NCI-H1436 (cell line): ENCODE data around the gene FZD10.

Source experiments
- DNase-seq: peaks from one replicate; lab custom pipeline; 2025; lab: John Stamatoyannopoulos, UW

Gene FZD10

DNA sequence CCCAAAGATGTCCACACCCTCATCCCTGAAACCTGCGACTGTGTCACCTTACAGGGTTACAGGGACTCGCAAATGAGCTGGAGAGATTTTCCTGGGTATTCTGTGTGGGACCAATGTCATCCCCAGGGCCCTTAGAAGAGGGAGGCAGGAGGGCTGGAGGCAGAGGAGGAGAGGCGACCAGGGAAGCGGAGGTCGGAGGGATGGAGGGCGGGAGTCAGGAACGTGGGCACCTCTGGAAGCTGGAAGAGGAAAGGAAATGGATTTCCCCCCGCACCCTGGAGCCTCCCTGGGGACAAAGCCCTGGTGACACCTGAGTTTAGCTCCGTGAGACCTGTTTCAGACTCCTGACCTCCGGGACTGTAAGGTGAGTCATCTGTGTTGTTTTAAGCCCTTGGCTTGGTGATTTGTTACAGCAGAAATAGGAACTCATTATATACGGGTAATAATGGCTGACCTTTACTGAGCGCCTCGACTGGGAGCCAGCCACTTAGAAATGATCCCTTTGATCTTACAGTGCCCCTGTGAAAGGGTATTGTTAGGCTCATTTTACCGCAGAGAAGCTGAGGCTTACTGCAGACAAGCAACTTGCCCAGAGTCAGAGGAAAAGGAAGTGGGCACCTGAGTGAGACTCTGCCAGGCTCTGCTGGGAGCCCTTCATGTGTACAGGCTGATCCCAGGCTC lies 29.3 kb upstream of the FZD10 start:
- no peak for DNase-seq

DNA sequence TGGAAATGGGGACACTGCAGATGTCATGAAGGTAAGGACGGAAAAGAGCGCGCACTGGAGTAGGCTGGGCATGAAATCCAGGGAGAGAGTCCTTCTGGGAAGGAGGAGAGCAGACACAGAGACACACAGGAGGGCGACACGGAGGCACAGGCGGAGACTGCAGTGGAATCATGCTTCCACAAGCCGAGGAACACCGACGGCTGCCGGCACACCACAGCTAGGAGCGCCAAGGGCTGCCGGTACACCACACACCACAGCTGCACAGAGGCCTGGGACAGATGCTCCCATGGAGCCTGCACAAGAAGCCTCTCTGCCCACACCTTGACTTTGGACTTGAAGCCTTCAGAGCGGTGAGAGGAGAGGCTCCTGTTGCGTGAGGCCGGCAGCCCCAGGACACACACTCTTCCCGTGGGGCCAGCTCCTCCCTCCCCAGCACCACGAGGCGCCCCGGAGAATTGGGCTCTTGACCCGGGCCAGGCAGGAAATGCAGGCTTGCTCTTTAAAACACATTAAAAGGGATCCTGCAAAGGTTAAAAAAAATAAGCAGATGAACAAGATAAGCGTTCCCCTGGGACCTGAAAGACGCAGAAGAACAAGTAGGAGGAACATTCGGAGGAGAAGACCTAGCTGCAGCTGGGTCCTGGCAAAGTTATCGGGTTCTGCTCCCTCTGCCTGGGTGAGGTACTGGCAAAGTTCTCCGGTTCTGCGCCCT lies 28.3 kb upstream of the FZD10 start:
- DNase-seq, result no peak

DNA sequence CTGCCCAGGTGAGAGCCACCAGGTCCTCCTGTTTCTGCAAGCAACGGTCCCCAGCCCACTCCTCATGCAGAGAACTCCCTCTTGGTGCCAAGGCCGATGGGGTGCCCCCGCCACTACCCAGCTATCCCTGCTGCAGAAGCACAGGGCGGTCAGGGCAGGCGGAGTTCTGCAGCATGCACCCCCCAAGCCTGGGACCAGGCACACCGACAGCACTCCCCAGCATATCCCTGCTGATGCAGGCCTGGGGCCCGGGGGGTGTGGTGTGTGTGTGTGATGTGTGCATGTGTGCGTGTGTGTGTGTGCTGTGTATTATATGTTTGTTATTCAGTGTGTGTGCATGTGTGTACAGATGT lies 27.7 kb upstream of the FZD10 start:
- DNase-seq, result no peak

DNA sequence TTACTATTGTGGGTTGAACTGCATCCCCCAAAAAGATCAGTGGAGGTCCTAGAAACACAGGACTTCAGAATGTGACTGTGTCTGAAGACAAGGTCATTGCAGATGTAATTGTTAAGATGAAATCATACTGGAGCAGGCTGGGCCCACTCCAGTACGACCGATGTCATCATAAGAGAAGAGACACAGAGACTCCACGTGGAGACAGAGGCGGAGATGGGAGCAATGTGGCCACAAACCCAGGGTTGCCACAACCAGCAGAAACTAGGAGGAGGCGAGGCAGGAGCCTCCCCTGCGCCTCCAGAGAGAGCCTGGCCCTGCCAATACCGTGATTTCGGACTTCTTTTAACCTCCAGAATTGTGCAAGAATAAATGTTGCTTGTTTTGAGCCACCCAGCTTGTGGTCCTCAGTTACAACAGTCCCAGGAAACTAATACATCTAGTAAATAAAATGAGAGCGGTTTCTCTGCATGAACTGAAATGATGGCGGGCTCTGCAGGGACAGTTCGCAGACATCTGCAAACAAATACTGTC lies 25.7 kb upstream of the FZD10 start:
- DNase-seq, result no peak

DNA sequence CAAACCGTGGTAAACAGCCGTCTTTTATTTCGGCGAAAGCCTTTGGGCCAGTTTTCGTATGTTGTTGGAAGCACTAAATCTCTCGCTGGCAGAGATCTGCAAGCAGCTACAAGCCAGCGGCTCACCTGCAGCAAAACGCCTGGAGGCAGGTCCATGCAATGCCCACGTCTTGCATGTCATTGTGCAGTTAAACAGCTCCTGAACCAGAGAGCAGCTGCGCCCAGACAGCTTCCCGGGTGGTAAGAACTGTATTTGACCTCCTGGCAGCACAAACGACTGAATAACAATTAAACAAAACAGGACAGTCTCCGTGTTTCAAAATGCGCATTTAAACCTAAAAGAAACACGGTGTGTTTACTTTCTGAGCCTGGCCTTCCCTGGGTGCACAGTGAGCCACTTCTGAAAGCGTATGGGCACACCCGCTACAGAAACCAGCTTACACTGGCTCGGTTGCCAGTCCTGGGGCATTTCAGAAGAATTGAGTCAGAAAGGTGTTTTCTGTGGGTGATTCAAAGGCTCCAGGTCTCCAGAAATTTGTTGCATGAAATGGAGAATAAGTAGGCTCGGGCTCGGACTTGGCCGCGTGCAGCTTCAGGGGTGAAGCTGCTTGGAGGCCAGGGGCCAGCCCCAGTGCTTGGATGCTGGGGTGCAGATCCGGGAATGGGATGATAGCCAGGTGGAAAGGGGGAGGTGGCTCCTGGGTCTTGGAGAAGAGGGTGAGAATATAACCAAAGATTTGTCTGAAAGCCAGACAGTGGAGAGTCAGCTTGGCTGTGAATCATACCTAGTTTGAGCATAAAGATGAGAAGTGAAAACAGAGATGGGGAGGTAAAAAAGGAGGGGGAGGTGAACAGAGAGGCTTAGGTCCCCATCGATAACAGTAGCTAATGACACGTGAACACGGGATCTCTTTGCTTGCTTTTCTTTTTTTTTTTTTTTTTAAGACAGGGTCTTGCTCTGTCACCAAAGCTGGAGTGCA lies 24.9 kb upstream of the FZD10 start:
- no peak for DNase-seq

DNA sequence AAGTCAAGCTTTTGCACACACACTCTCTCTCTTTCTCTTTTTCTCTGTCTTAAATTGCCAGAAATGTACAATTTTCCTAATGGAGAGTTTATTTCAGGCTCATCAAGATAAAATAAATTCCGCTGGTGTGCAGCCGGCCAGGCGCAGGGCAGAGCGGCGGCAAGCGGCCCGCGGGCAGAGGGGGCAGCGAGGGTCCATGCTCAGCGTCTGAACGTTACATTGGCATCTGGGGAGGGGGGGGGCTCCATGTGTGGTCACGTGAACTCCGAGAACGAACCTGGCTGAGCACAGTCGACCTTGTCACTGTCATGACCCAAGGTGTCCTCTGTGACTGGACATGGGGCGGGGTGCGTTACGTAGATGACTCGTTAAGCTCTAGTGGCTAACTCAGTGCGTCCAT lies 23.8 kb upstream of the FZD10 start:
- no peak for DNase-seq

DNA sequence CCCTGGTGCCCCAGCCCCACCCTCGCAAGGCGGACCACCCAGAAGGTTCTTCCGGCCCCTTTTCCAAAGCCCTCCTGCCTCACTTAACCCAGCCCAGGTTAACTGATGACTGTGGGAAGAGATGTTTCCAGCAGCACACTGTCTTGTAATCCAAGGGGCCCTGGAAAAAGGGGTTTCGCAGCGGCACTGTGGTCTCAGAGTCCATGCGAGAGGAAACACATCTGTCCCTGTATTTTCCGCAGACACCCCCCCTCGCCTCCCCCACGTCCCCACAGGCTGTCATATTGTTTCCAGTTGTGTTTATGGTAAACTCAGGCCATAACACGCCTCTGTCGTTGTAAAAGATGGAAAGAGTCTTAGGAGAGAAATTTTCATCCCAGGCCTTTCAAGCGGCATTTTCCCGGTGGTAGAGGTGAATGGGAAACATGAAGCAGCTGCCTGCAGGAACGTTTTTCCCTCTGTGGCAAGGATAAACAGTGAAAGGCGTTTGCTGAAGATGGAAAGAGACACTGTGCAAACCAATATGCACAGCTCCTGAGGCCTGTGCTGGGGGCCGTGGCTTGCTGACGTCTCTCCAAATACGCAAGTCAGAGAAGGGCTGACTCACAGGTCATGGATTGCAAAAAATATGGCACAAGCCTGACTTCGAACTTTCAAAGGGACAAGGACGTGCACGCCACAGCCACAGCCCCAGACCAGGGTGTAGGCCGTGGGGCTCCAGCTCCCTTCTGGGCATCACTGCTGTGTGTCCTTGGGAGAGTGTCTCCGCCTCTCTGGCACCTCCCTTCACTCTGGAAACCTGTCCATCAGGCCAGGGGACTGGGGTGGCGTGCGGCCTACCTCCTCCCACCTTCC lies 22.5 kb upstream of the FZD10 start:
- DNase-seq, result no peak

DNA sequence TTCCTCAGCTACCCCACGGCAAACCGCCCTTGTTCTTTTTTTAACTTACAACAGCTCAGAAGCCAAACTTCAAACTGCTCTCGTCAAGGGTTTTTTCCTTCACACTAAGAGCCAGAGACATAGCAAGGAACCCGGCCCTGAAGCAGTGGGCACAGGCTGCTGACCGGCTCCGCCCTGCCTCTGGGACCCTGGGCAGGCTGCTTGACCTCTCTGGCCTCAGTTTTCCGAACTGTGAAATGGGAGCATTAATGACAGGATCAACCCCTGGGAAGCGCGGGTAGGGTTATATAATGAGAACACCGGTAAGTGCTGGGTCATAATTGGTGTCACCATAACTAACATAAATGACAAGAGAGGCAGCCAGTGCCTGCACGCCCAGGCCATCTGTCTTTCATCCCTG lies 21.2 kb upstream of the FZD10 start:
- no peak for DNase-seq

DNA sequence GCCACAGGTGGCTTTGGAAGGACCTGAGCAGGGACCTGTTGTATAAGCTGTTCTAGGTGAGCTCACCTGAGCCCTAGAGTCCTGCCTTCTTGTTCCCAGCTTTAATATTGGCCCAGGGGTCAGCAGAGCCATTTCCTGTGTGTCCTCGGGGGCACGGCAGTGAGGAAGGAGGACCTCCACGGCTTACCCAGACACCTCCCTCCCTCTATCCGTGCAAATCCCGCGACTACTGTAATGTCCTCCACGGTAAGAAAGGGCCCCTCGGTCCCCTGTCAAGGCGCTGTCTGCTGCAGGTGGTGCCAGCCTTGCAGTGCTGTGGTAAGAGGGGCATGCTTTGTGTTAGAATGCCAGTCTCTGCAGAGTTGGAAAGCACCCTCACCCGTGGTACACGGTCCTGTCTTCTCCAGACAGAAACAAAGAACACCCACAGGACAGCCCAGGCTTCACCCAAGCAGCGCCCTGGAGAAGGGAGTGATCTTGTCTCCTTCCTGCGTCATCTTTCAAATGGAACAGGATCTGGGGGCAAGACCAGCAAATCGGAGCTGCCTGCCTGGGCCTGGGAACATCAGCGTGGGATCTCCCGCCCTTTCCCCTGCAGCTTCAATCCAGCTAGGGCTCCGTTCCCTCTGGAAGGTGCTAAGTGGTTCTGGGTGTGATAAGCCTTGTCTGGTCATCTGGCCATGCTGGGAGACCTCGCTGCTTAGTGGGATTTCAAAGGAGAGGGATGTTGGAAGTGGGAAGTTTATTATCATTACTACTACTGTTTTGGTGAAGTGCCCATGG lies 20.2 kb upstream of the FZD10 start:
- DNase-seq, result no peak

DNA sequence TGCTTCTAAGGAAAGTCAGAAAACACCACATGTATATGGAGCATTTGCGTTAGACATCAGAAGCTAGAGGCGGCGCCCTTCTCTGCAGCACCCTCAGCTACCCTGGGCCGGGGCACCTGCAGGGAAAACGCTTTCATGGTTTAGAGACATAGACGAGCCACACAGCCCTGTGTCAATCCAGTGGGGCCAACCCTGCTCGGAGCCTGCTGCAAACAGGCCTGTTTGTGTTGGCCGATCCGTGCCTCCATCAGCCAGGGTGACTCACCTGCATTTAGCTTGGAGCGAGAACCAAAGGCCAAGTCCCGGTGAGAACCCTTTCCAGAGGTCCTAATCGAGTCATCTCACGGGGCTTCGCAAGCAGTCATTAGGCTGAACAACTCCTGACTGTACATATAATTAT lies 19.5 kb upstream of the FZD10 start:
- no peak for DNase-seq

DNA sequence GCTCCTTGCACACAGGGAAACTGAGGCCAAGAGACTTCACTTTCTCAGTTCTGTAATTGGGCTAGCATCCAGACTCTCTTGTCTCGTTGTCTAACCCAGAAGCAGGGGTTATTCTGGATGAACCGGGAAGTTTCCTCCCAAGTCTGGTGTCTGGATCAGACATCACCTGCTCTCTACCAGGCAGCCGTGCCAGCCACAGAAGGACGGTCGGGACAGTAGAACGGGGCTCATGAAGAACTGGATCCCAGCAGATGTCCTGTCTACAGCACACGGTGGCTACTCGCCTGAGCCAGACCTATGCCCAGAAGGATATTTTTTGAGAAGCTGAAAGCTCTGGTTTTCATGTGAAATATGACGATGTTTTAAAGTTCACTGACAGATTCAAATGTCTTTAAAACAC lies 19.1 kb upstream of the FZD10 start:
- no peak for DNase-seq

DNA sequence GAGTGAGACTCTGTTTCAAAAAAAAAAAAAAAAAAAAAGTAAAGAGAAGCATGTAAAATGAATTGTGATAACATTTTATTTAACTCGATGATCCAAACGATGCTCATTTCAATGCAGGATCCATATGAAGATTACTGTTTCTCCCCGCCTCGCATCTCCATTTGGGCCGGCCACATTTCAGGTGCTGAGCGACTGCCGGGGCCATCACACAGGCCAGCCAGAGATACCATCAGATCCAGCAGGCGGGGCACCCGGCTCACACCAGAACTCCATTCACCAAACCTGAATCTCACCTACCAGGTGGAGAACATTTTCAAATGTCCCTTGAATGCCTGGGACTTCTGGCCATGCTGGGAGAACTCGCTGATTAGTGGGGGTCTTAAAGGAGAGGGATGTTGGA lies 18.0 kb upstream of the FZD10 start:
- DNase-seq, result no peak

DNA sequence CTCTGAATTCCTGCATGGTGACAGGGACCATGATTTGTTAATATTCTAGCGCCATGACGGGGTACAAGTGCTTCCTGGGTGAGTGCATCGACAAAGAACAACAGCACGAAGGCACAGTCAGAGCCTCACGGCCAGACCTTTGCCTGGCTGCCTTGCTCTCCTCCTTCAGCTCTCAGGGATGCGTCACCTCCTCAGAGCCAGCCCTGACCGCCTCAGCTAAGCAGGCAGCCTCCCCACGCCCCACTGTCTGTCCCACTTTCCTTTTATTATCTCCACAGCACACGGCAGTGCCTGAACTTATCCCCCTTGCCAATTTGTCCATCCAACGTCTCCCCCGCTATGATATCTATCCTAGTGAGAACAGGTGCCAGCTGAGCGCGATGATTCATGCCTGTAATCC lies 16.5 kb upstream of the FZD10 start:
- no peak for DNase-seq

DNA sequence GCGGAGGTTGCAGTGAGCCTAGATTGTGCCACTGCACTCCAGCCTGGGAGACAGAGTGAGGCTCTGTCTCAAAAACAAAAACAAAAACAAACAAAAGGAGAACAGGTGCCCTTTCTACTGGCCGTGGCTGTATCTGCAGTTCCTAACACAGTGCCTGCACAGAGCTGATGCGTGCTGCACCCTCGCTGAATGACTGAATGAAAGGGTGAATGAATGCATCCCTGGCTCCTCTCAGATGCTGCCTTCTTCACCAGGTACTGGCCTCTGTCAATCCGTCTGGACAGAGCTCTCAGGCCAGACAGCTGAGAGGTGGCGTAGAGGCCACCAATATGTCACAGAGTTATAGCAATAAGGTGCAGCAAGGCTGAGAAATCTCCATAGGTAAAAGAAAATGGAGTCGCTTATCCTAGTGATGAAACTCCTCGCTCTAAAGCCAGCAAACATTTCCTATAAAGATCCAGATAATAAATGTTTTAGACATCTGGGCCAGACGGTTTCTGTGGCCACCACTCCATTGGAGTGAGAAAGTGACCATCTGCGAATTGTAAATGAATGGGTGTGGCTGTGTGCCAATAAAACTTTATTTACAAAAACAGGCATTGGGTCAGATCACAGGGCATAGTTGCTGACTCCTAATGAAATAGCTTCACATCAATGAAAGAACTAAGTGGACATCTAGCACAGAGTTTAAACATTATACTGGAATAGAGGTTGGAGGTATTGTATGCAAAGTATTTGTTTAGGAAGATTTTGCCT lies 15.9 kb upstream of the FZD10 start:
- no peak for DNase-seq

DNA sequence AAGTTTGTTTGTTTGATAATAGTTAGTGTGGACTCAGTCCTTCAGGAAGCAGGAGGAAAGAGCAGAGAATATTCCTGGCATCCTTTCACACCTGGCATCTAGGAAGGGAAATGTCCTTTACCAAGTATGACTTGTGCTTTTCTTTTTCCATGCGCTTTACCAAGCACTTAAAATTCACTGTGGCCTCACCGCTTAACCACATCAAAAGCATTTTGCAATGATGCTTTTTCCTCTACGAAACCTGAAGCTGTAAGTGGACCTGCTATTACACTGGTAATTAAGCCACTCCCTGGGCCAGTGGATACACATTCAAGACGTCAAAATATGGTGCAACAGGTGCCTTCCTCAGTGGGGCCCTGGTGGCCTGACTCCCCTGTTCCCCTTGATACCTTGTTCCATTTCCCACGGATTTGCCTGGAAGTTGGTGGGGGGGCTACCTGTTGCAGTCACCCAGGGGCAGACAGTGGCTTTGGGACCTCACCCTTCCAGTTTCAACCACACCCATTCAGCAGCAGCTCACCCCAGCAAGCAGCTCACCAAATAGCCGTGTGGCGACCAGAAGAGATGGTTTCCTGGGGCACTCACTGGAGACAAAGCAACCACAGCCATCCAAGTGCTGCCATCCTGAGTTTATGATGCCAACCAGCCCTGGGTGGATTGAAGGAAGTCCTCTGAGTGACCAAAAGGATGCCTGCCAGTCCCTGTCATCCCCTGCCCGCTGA lies 14.2 kb upstream of the FZD10 start:
- DNase-seq, result no peak

DNA sequence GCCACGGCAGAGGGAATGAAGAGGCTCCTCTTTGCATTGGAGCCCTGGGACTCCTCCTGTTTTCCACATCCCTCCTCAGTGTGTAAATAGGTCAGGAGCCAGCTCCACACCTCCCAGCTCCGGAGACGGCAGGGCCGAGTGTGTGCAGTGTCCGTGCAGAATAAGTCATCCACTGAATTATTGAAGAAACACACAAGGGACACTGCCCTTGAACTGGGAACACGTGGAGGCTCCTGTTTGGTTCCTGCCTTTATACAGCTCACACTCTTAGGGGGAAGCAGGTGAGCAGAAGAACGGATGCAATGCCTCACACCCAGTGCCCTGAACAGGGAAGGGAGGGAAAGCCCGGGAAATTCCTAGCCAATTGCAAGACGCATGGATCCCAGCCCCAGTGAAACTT lies 10.4 kb upstream of the FZD10 start:
- DNase-seq, result no peak

DNA sequence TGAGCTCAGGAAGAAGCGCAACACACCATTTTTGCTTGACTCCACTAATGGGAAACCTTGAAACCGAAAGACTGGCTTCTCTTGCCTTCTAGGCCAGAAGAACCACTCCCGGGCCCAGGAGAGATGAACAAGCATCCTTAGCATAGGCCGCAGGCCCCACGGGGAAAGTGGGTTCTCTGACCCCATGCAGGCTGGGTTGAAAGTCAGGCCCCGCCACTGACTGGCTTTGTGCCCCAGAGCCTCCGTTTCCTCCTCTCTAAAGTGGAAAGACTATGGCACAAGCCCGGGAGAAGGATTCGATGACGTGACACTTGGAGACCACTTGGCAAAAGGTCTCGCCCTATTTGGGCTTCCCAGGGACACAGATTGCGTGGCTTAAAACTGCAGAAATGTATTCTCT lies 9.9 kb upstream of the FZD10 start:
- no peak for DNase-seq

DNA sequence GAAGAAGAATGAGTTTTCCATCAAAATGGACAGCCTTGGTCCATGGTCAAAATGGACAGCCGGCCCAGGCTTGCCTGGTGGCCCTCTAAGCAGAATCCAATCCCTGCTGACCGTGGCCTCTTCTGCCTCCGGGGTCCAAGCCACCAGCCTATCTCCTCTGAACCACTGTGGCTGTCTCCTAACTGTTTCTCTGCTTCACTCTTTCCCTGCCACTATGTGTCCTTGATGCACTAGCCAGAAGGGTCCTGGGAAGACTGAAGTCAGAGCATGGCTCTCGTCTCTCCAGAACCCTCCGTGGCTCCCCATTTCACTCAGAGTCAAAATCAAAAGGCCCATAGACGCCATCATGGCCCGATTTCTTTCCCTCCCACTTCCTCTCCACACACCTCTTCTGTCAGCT lies 8.5 kb upstream of the FZD10 start:
- DNase-seq, result no peak

DNA sequence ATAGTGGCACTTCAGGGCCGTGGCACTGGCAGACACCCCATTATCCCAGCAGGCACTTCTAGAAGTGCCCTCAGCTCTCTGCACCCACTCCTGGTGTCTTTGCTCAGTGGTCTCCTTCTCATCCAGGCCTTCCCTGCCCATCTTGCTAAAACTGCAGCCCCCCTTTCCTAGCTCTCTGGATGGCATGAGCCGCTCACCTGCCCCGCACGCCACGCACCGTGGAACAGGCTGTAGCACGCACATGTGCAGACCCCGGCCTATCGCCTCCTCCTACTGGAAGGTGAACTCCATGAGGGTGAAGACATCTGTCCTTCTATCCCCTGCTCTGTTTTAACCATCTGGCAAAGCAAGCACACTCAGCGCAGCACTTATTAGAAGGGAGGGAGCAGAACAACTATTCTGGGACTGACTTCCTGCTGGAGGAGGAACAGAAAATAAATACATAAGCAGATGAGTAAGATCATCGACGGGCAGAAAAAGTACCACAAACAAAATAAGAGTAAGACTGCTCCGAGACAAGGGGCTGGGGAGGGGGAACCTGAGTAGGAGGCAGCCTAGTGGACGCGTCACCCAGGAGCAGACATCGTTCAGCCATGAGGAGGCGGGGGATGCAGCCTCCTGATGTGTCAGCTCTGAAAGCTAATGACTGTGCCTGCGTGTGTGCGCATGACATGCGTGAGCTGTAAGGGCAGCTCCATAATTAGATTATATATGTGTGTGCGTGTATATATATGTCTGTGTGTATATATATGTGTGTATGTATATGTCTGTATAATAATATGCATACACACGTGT lies 7.8 kb upstream of the FZD10 start:
- DNase-seq, result no peak
